T-helper 17 cell (primary cell): Measurements from ENCODE around the gene IMPDH1. TPM values are rescaled to one million over a fixed set of nuclear protein-coding genes. Genes with fewer than 3 reads are reported as not detected.

Source experiments
- ATAC-seq: fragments of 150-1000 bp; cut with Tn5 transposase; 2 replicates; pipeline ENCODE4 v1.10.0; 2021; ENCODE audit warnings: mild to moderate bottlenecking, moderate library complexity
- DNase-seq, 3 donors: peaks; one replicate each; pipeline versions ENCODE4 v3.0.0 to v3.0.0-alpha.2; 2020 to 2021
- H3K9me3 ChIP-seq: one replicate; pipeline ENCODE4 v1.7.0; 2013; ENCODE audit warnings: low read length, mild to moderate bottlenecking; ENCODE audit not compliant: control insufficient read depth, poor library complexity, severe bottlenecking
- H3K27ac Mint-ChIP-seq: one replicate; pipeline ENCODE4 v1.8.0; 2022; ENCODE audit warnings: mild to moderate bottlenecking, moderate library complexity, mixed read lengths
- H3K27me3 Mint-ChIP-seq: one replicate; pipeline ENCODE4 v1.8.0; 2022; ENCODE audit warnings: mixed read lengths
- H3K36me3 Mint-ChIP-seq: one replicate; pipeline ENCODE4 v1.8.0; 2022; ENCODE audit warnings: low read depth, mixed read lengths
- H3K4me1 Mint-ChIP-seq: one replicate; pipeline ENCODE4 v1.8.0; 2022; ENCODE audit warnings: mild to moderate bottlenecking, mixed read lengths
- H3K4me3 Mint-ChIP-seq: one replicate; pipeline ENCODE4 v1.8.0; 2022; ENCODE audit warnings: mild to moderate bottlenecking, moderate library complexity, mixed read lengths
- total RNA-seq, 4 donors: library from RNA in 2 of 4; stranded (reverse) in 2 of 4; gene quantifications; one replicate each; pipeline ENCODE4 v1.2.3 and lab custom pipeline; 2022 to 2026

Gene IMPDH1
- total RNA-seq, 2 donors from 2014 or later, result 52.5 to 55.9 TPM

GRCh38 chr7:128383776-128384175 lies 26.0 kb downstream of the IMPDH1 start:
- no peak for DNase-seq
- H3K9me3 ChIP-seq, result no peaks in the 10 kb centered on the region
- Mint-ChIP-seq H3K4me1 (peaks cover 10% of the 10 kb centered on the region), H3K27me3 (no peaks in the 10 kb centered on the region), H3K36me3 (no peaks in the 10 kb centered on the region), H3K27ac (no peak overlapping the region), H3K4me3 (no peak overlapping the region)
- ATAC-seq, result no peak

DNA sequence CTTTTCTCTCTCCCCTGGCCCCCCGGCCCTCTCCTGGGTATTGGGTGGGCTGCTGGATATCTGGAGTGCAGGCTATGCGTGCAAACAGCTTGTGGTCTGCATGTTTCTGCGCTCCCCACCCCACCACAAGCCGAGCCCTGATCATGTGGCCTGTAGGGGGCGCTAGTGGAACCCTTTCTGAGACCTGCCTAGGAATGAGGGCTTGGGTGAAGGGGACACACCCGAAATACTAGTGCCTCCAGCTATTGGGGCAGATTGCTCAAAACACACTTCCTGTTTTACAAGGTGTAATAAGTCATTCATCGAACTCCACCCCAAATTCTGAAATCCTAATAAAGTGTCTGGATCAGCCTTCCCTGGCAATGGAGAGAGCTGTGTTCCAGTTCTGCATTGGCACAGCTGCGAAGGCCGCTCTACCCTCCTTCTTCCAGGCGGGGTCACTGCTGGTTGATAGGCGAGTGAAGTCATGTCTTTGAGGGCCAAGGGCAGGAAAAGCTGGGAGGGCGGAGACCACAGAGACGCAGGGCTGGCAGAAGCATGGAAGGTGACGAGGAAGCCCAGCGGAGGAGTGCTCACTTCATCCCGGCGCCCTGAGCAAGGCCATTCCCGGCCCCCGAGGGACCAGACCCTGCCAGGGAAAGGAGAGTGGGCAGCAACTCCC lies 28.5 kb downstream of the IMPDH1 start:
- no peaks in the 10 kb centered on the region for H3K9me3 ChIP-seq
- H3K4me3 Mint-ChIP-seq, result no peak overlapping the region
- H3K36me3 Mint-ChIP-seq, result no peaks in the 10 kb centered on the region
- H3K4me1 Mint-ChIP-seq, result peaks cover 10% of the 10 kb centered on the region
- no peak overlapping the region for H3K27ac Mint-ChIP-seq
- H3K27me3 Mint-ChIP-seq, result no peaks in the 10 kb centered on the region
- ATAC-seq, result no peak
- no peak for DNase-seq

DNA sequence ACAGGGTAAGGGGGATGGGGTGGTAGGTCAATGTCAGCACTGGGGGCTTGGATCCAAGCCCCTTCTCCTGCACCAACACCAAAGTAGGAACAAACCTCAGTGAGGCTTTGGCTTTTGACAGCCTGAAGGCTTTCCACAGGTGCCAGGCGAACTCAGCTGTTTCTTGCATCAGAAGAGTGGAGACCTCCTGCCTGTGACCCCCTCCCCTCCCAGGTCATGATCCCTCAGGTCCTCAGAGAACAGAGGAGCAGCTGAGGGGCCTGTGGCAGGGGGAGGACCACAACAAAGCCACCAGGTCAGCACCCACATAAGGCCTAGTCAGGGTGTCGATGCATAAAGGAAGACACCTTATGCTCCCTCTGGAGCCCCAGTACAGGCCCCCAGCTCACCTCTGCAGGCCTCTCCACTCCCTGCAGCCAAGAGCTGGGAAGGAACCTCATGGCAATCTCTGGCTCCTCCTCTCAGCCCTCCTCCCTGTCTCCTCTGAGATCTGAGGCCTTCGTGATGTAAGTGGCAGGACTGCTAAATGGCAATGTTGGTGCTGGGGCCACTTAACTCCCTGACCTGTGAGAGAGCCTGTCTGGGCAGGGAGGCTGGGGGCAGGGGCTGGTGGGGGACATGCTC lies 29.2 kb downstream of the IMPDH1 start:
- H3K9me3 ChIP-seq, result no peaks in the 10 kb centered on the region
- H3K4me3 Mint-ChIP-seq, result no peak overlapping the region
- H3K27me3 Mint-ChIP-seq, result no peaks in the 10 kb centered on the region
- peaks cover 10% of the 10 kb centered on the region for H3K4me1 Mint-ChIP-seq
- no peaks in the 10 kb centered on the region for H3K36me3 Mint-ChIP-seq
- H3K27ac Mint-ChIP-seq, result no peak overlapping the region
- ATAC-seq (no peak), DNase-seq (no peak)

DNA sequence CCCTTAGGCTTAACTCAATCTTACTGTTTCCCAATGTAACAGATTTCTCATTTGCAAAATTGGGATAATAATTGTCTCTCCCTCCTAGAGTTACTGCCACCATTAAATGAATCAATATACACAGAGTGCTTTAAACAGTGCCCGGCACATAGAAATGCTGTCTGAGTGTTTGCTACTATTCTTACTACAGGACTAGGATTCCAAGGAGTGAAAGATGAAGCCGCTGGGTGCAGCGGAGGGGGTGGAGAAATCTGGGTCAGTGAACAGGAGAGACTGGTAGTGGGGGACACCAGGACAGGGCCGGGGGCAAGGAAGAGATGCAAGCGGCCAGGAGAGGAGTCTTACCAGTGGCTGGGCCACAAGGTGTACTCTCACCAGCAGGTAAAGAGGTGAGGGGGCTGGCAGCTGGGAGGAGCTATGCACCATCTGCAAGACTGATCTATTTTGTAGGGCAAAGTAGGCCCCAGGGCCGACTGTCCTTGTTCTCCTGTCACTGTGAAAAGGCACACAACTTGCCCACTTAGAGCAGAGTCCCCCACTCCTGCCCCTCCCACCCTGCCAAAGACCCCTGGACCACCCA lies 29.8 kb downstream of the IMPDH1 start:
- H3K4me3 Mint-ChIP-seq, result no peak overlapping the region
- no peak overlapping the region for H3K27ac Mint-ChIP-seq
- no peak for DNase-seq
- ATAC-seq, result no peak
- no peaks in the 10 kb centered on the region for H3K36me3 Mint-ChIP-seq
- peaks cover 5% of the 10 kb centered on the region for H3K4me1 Mint-ChIP-seq
- no peaks in the 10 kb centered on the region for H3K9me3 ChIP-seq
- no peaks in the 10 kb centered on the region for H3K27me3 Mint-ChIP-seq

DNA sequence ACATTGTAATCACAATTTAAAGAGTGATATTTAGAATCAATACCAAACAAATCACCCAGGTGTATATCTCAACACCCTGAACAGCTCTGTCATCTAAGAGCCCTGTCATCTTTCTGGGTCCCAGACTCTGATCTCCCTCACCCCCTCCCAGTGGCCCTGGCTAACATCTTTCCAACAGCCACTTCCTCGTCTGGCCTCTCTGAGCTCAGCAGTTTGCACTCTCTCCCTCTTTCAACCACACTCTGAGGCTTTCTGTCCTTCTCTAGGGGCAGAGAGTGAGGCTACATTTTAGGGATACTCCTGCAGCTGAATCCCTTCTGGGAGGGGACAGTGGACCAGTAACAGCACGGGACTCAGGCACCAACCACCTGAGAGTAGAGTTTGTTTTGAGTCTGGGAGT lies 31.1 kb downstream of the IMPDH1 start:
- Mint-ChIP-seq H3K4me1 (peaks cover 5% of the 10 kb centered on the region), H3K36me3 (no peaks in the 10 kb centered on the region), H3K4me3 (no peak overlapping the region), H3K27me3 (no peaks in the 10 kb centered on the region), H3K27ac (no peak overlapping the region)
- no peak for ATAC-seq
- H3K9me3 ChIP-seq, result no peaks in the 10 kb centered on the region
- no peak for DNase-seq

GRCh38 chr7:128376077-128376476 lies 33.7 kb downstream of the IMPDH1 start:
- Mint-ChIP-seq H3K4me1 (peaks cover 5% of the 10 kb centered on the region), H3K36me3 (peaks cover 4% of the 10 kb centered on the region), H3K4me3 (no peak overlapping the region), H3K27me3 (peaks cover 4% of the 10 kb centered on the region), H3K27ac (no peak overlapping the region)
- ATAC-seq, result no peak
- no peaks in the 10 kb centered on the region for H3K9me3 ChIP-seq
- DNase-seq, result no peak

- no peak for DNase-seq
- no peak for ATAC-seq
- no peak overlapping the region for H3K4me3 Mint-ChIP-seq
- H3K4me1 Mint-ChIP-seq, result no peaks in the 10 kb centered on the region
- no peak overlapping the region for H3K27ac Mint-ChIP-seq
- peaks cover 4% of the 10 kb centered on the region for H3K36me3 Mint-ChIP-seq
- H3K27me3 Mint-ChIP-seq, result peaks cover 13% of the 10 kb centered on the region
- no peaks in the 10 kb centered on the region for H3K9me3 ChIP-seq
Measured at GRCh38 chr7:128374041-128374440, 35.7 kb downstream of the IMPDH1 start.

DNA sequence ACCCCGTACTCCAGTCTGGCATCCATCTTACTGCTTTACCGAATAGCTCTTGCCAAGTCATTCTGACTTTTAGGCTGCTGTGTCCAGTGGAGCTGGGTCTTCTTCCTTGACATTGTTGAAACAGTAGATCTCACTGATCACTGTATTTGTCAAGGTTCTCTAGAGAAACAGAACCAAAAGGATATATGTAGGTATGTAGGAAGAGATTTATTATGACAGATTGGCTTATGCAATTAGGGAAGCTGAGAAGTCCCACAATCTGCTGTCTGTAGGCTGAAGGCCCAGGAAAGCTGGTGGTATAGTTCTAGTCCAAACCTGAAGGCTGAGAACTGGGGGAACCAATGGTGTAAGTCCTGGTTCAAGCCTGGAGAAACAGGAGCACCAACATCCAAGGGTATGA lies 36.2 kb downstream of the IMPDH1 start:
- Mint-ChIP-seq H3K27me3 (peaks cover 14% of the 10 kb centered on the region), H3K27ac (no peak overlapping the region), H3K4me3 (no peak overlapping the region), H3K36me3 (peaks cover 4% of the 10 kb centered on the region), H3K4me1 (no peaks in the 10 kb centered on the region)
- DNase-seq (no peak), ATAC-seq (no peak)
- H3K9me3 ChIP-seq, result no peaks in the 10 kb centered on the region

DNA sequence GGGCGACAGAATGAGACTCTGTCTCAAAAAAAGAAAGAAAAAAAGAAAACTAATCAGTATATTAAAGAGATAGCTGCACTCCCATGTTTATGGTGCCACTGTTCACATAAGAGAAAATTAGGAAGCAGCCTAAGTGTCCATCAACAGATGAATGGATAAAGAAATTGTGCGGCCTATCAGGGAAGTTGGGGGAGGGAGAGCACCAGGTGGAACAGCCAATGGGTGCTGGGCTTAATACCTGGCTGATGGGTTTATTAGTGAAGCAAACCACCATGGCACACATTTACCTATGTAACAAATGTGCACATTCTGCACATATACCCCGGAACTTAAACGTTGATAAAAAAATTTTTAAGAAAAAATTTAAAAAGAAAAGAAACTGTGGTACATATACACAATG lies 39.3 kb downstream of the IMPDH1 start:
- Mint-ChIP-seq H3K4me3 (no peak overlapping the region), H3K4me1 (peaks cover 3% of the 10 kb centered on the region), H3K36me3 (peaks cover 8% of the 10 kb centered on the region), H3K27ac (no peak overlapping the region), H3K27me3 (peaks cover 37% of the 10 kb centered on the region)
- no peaks in the 10 kb centered on the region for H3K9me3 ChIP-seq
- ATAC-seq, result no peak
- DNase-seq, result no peak

DNA sequence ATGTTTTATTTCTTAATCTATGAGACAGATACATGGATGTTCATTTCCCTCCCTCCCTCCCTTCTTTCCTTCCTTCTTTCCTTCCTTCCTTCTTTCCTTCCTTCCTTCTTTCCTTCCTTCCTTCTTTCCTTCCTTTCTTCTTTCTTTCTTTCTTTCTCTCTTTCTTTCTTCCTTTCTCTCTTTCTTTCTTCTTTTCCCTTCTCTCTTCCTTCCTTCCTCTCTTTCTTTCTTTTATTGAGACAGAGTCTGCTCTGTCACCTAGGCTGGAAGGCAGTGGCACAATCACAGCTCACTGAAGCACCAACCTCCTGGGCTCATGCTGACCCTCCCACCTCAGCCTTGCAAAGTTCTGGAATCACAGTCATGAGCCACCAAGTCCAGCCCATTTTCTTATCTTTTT lies 42.8 kb downstream of the IMPDH1 start:
- ATAC-seq, result no peak
- peaks cover 60% of the 10 kb centered on the region for H3K27me3 Mint-ChIP-seq
- H3K4me3 Mint-ChIP-seq, result no peak overlapping the region

GRCh38 chr7:128366300-128366699 lies 43.5 kb downstream of the IMPDH1 start:
- DNase-seq (no peak), ATAC-seq (no peak)
- no peaks in the 10 kb centered on the region for H3K9me3 ChIP-seq
- H3K4me3 Mint-ChIP-seq, result no peak overlapping the region
- H3K4me1 Mint-ChIP-seq, result peaks cover 11% of the 10 kb centered on the region
- peaks cover 62% of the 10 kb centered on the region for H3K27me3 Mint-ChIP-seq
- H3K27ac Mint-ChIP-seq, result no peak overlapping the region
- peaks cover 10% of the 10 kb centered on the region for H3K36me3 Mint-ChIP-seq

More for the DNA sequence above, 42.8 kb downstream of the IMPDH1 start:
- no peaks in the 10 kb centered on the region for H3K9me3 ChIP-seq
- Mint-ChIP-seq H3K4me1 (peaks cover 7% of the 10 kb centered on the region), H3K27ac (no peak overlapping the region), H3K36me3 (peaks cover 12% of the 10 kb centered on the region)
- no peak for DNase-seq

GRCh38 chr7:128365432-128365831 lies 44.4 kb downstream of the IMPDH1 start:
- DNase-seq (no peak), ATAC-seq (no peak)
- no peak overlapping the region for H3K27ac Mint-ChIP-seq
- H3K36me3 Mint-ChIP-seq, result peaks cover 10% of the 10 kb centered on the region
- peaks cover 16% of the 10 kb centered on the region for H3K4me1 Mint-ChIP-seq
- H3K4me3 Mint-ChIP-seq, result no peak overlapping the region
- H3K27me3 Mint-ChIP-seq, result peaks cover 54% of the 10 kb centered on the region
- H3K9me3 ChIP-seq, result no peaks in the 10 kb centered on the region

- ATAC-seq, result no peak
- peaks cover 10% of the 10 kb centered on the region for H3K36me3 Mint-ChIP-seq
- peaks cover 16% of the 10 kb centered on the region for H3K4me1 Mint-ChIP-seq
- H3K27ac Mint-ChIP-seq, result no peak overlapping the region
- no peak for DNase-seq
- H3K27me3 Mint-ChIP-seq, result peaks cover 57% of the 10 kb centered on the region
- no peak overlapping the region for H3K4me3 Mint-ChIP-seq
- H3K9me3 ChIP-seq, result no peaks in the 10 kb centered on the region
Measured at GRCh38 chr7:128364166-128364870, 45.5 kb downstream of the IMPDH1 start.
